HUES6 (cell line): Measurements from ENCODE around the gene PTGIR.

Source experiments
- H3K27ac ChIP-seq: 2 replicates; pipeline ENCODE4 v1.7.0; 2013; ENCODE audit warnings: low read depth, mild to moderate bottlenecking, low read length, inconsistent platforms
- H3K27me3 ChIP-seq: 2 replicates; pipeline ENCODE4 v1.6.1; 2013; ENCODE audit warnings: low read length; ENCODE audit not compliant: control insufficient read depth, insufficient read depth
- H3K36me3 ChIP-seq: 2 replicates; pipeline ENCODE4 v1.6.1; 2013; ENCODE audit warnings: low read length; ENCODE audit not compliant: control insufficient read depth, insufficient read depth
- H3K4me1 ChIP-seq: 2 replicates; pipeline ENCODE4 v1.6.1; 2013; ENCODE audit warnings: low read length; ENCODE audit not compliant: control insufficient read depth, insufficient read depth
- H3K4me3 ChIP-seq: 2 replicates; pipeline ENCODE4 v1.5.1; 2013; ENCODE audit warnings: low read depth, low read length
- H3K9ac ChIP-seq: one replicate; pipeline ENCODE4 v1.6.1; 2013; ENCODE audit warnings: mild to moderate bottlenecking, low read length
- H3K9me3 ChIP-seq: 2 replicates; pipeline ENCODE4 v1.6.1; 2013; ENCODE audit warnings: low read depth, low read length; ENCODE audit not compliant: control insufficient read depth, insufficient read depth

PTGIR gene

DNA sequence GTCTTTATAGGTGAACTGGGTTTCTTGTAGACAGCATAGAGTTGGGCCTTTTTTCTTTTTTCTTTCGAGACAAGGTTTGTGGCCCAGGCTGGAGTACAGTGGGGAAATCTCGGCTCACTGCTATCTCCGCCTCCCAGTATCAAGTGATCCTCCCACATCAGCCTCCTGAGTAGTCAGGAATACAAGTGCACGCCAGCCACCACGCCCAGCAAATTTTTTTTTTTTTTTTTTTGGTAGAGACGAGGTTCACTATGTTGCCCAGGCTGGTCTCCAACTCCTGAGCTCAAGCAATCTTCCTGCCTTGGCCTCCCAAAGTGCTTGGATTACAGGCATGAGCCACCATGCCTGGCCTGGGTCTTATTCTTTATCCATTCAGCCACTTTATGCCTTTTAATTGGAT is 28.9 kb downstream of the PTGIR start:
- Histone ChIP-seq H3K9me3 (no peaks in the 10 kb centered on the region), H3K4me1 (no peaks in the 10 kb centered on the region), H3K36me3 (no peaks in the 10 kb centered on the region), H3K27ac (no peak overlapping the region), H3K27me3 (no peaks in the 10 kb centered on the region), H3K9ac (no peak overlapping the region), H3K4me3 (no peak overlapping the region)

DNA sequence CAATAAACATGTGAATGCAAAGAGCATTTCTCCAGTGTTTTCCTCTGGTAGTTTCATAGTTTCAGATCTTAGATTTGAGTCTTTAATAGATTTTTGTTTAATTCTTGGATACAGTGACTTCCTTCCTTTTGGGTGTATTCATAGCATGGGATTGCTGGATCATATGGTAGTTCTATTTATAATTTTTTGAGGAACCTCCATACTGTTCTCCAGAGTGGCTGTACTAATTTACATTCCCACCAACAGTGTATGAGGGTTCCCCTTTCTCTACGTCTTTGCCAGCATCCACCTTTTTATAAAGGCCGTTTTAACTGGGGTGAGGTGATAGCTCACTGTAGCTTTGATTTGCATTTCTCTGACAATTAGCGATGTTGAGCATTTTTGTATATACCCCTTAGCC is 33.0 kb downstream of the PTGIR start:
- Histone ChIP-seq H3K4me1 (no peaks in the 10 kb centered on the region), H3K27ac (no peak overlapping the region), H3K4me3 (no peak overlapping the region), H3K9ac (no peak overlapping the region), H3K27me3 (no peaks in the 10 kb centered on the region), H3K36me3 (no peaks in the 10 kb centered on the region), H3K9me3 (no peaks in the 10 kb centered on the region)

DNA sequence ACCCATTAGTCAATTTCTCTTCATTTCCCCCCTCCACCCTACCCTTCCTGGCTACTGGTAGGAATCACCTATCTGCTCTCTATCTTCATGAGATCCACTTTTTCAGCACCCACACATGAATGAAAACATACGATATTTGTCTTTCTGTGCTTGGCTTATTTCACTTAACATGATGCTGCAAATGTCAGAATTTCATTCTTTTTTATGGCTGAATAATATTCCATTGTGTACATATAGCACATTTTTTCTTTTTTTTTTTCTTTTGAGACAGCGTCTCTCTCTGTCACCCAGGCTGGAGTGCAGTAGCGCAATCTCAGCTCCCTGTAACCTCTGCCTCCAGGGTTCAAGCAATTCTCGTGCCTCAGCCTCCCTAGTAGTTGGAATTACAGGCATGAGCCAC is 33.6 kb downstream of the PTGIR start:
- H3K36me3 ChIP-seq, result no peaks in the 10 kb centered on the region
- no peak overlapping the region for H3K27ac ChIP-seq
- no peak overlapping the region for H3K4me3 ChIP-seq
- H3K4me1 ChIP-seq, result no peaks in the 10 kb centered on the region
- H3K27me3 ChIP-seq, result no peaks in the 10 kb centered on the region
- no peak overlapping the region for H3K9ac ChIP-seq
- H3K9me3 ChIP-seq, result 0 out of 2 replicates have a peak, but pooled peaks cover 2% of the 10 kb centered on the region

GRCh38 chr19:46587861-46588260 is 37.0 kb downstream of the PTGIR start:
- Histone ChIP-seq H3K4me1 (no peaks in the 10 kb centered on the region), H3K27ac (no peak overlapping the region), H3K9ac (peak overlapping the region; percentile 16), H3K4me3 (no peak overlapping the region), H3K9me3 (0 out of 2 replicates have a peak, but pooled peaks cover 2% of the 10 kb centered on the region), H3K36me3 (no peaks in the 10 kb centered on the region), H3K27me3 (no peaks in the 10 kb centered on the region)

GRCh38 chr19:46586294-46586693 is 38.6 kb downstream of the PTGIR start:
- no peak overlapping the region for H3K9ac ChIP-seq
- 0 out of 2 replicates have a peak, but pooled peaks cover 2% of the 10 kb centered on the region for H3K9me3 ChIP-seq
- no peaks in the 10 kb centered on the region for H3K4me1 ChIP-seq
- H3K4me3 ChIP-seq, result no peak overlapping the region
- no peak overlapping the region for H3K27ac ChIP-seq
- no peaks in the 10 kb centered on the region for H3K27me3 ChIP-seq
- no peaks in the 10 kb centered on the region for H3K36me3 ChIP-seq

DNA sequence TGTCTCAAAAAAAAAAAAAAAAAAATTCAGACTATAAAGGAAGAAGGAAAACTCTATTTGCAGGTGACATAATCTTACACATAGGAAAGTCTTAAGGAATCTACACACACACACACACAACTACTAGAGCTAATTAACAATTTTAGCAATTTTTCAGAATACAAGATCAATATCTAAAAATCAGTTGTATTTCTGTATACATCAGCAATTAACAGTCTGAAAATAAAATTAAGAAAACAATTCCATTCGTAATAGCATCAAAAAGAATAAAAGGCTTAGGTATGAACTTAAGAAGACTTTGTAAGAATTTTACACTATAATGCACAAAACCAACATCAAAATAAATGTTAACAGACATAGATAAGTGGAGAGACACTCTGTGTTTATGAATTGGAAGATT is 39.4 kb downstream of the PTGIR start:
- Histone ChIP-seq H3K9me3 (0 out of 2 replicates have a peak, but pooled peaks cover 2% of the 10 kb centered on the region), H3K27ac (no peak overlapping the region), H3K9ac (no peak overlapping the region), H3K4me1 (no peaks in the 10 kb centered on the region), H3K4me3 (no peak overlapping the region), H3K27me3 (no peaks in the 10 kb centered on the region), H3K36me3 (no peaks in the 10 kb centered on the region)

- H3K36me3 ChIP-seq, result no peaks in the 10 kb centered on the region
- no peak overlapping the region for H3K4me3 ChIP-seq
- H3K27ac ChIP-seq, result no peak overlapping the region
- H3K27me3 ChIP-seq, result no peaks in the 10 kb centered on the region
- H3K9ac ChIP-seq, result no peak overlapping the region
- no peaks in the 10 kb centered on the region for H3K9me3 ChIP-seq
- H3K4me1 ChIP-seq, result no peaks in the 10 kb centered on the region
Measured at GRCh38 chr19:46580247-46580646, 44.6 kb downstream of the PTGIR start.

DNA sequence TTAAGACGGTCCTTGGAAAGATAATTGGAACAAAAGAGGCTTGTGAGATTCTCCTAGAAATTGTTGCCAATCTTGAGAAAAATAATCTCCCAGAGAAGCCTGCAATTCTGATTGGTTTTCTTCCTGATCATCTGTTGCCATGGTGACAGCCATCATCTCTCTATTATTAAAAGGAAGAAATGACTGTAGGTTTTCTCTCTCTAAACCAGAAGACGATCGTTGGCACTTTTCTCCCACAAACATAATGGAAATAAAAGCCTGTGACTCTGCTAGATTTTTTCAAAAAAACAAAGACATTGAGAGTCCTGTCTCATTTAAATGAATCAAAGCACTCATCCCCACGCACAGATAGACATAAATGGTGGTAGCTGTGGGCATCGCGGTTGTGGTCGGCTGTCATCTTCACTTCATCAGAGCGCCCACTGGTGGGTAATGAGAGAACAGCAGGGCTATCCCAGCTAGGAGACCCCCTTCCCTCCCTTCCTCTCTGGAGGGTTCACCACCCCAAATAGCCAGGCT is 45.5 kb downstream of the PTGIR start:
- Histone ChIP-seq H3K9ac (no peak overlapping the region), H3K4me1 (peaks cover 3% of the 10 kb centered on the region; the same call in 1 of the 2 replicates), H3K27me3 (no peaks in the 10 kb centered on the region), H3K27ac (no peak overlapping the region), H3K36me3 (no peaks in the 10 kb centered on the region), H3K4me3 (no peak overlapping the region), H3K9me3 (no peaks in the 10 kb centered on the region)

- H3K9me3 ChIP-seq, result no peaks in the 10 kb centered on the region
- no peak overlapping the region for H3K4me3 ChIP-seq
- no peaks in the 10 kb centered on the region for H3K27me3 ChIP-seq
- H3K27ac ChIP-seq, result no peak overlapping the region
- H3K4me1 ChIP-seq, result peaks cover 8% of the 10 kb centered on the region; the same call in 1 of the 2 replicates
- H3K9ac ChIP-seq, result no peak overlapping the region
- H3K36me3 ChIP-seq, result no peaks in the 10 kb centered on the region
Measured at GRCh38 chr19:46578450-46578849, 46.4 kb downstream of the PTGIR start.

DNA sequence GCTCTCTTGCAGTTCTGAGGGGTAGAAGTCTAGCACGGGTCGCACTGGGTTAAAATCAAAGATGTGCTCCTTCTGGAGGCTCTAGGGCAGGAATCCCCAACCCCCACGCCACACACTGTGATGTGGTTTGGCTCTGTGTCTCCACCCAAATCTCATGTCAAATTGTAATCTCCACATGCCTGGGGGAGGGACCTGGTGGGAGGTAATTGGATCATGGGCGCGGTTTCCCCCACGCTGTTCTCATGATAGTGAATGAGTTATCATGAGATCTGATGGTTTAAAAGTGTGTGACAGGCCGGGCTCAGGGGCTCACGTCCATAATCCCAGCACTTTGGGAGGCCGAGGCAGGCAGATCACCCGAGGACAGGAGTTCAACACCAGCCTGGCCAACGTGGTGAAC is 50.4 kb downstream of the PTGIR start:
- no peak overlapping the region for H3K4me3 ChIP-seq
- H3K9ac ChIP-seq, result no peak overlapping the region
- H3K9me3 ChIP-seq, result no peaks in the 10 kb centered on the region
- no peak overlapping the region for H3K27ac ChIP-seq
- H3K4me1 ChIP-seq, result peaks cover 8% of the 10 kb centered on the region; the same call in 1 of the 2 replicates
- H3K36me3 ChIP-seq, result no peaks in the 10 kb centered on the region
- no peaks in the 10 kb centered on the region for H3K27me3 ChIP-seq

GRCh38 chr19:46573679-46574498 is 51.0 kb downstream of the PTGIR start:
- Histone ChIP-seq H3K27me3 (no peaks in the 10 kb centered on the region), H3K27ac (no peak overlapping the region), H3K9me3 (no peaks in the 10 kb centered on the region), H3K4me1 (peaks cover 8% of the 10 kb centered on the region; the same call in 1 of the 2 replicates), H3K36me3 (no peaks in the 10 kb centered on the region), H3K9ac (no peak overlapping the region), H3K4me3 (no peak overlapping the region)
